WTC11 (cell line): ENCODE data around the gene MERTK.

Source experiments
- CREM ChIP-seq: sonication (generic); formaldehyde crosslinking; IDR thresholded peaks from 2 replicates; pipeline ENCODE4 v1.8.1; 2022; ENCODE audit warnings: mild to moderate bottlenecking, missing genetic modification reagents, moderate library complexity
- NR2C2 ChIP-seq: sonication (generic); formaldehyde crosslinking; IDR thresholded peaks from 2 replicates; pipeline ENCODE4 v1.8.0; 2022; ENCODE audit warnings: mild to moderate bottlenecking, missing genetic modification reagents
- SMAD3 ChIP-seq: sonication (generic); formaldehyde crosslinking; IDR thresholded peaks from 2 replicates; pipeline ENCODE4 v1.8.0; 2022; ENCODE audit warnings: missing genetic modification reagents, mild to moderate bottlenecking, borderline replicate concordance
- TCF7 ChIP-seq: sonication (generic); formaldehyde crosslinking; IDR thresholded peaks from 2 replicates; pipeline ENCODE4 v1.8.0; 2022; ENCODE audit warnings: mild to moderate bottlenecking, low read depth, missing genetic modification reagents, moderate library complexity
- TF ChIP-seq, protein P1 (sequence below): sonication (generic); formaldehyde crosslinking; IDR thresholded peaks from 2 replicates; pipeline ENCODE4 v1.8.1; 2023; ENCODE audit warnings: mild to moderate bottlenecking, missing genetic modification reagents
- TF ChIP-seq, protein P2 (sequence below): sonication (generic); formaldehyde crosslinking; IDR thresholded peaks from 2 replicates; pipeline ENCODE4 v1.8.0; 2022; ENCODE audit warnings: mild to moderate bottlenecking, missing genetic modification reagents
- TF ChIP-seq, protein P3 (sequence below): fragments of 200-600 bp; IDR thresholded peaks from 2 replicates; pipeline ENCODE4 v1.8.0; 2022; ENCODE audit warnings: antibody characterized with exemption
- TF ChIP-seq, protein P4 (sequence below): sonication (generic); formaldehyde crosslinking; conservative IDR thresholded peaks from 2 replicates; pipeline ENCODE4 v1.8.1; 2022; ENCODE audit warnings: mild to moderate bottlenecking, missing genetic modification reagents
- TF ChIP-seq, protein P5 (sequence below): sonication (generic); formaldehyde crosslinking; IDR thresholded peaks from 2 replicates; pipeline ENCODE4 v1.8.1; 2023; ENCODE audit warnings: mild to moderate bottlenecking, missing genetic modification reagents, moderate library complexity
- TF ChIP-seq, protein P6 (sequence below): sonication (generic); formaldehyde crosslinking; IDR thresholded peaks from 2 replicates; pipeline ENCODE4 v1.8.1; 2023; ENCODE audit warnings: mild to moderate bottlenecking, missing genetic modification reagents, moderate library complexity
- TF ChIP-seq, protein P7 (sequence below): sonication (generic); formaldehyde crosslinking; IDR thresholded peaks from 2 replicates; pipeline ENCODE4 v1.8.1; 2023; ENCODE audit warnings: mild to moderate bottlenecking, missing genetic modification reagents, borderline replicate concordance
- TF ChIP-seq, protein P8 (sequence below): sonication (generic); formaldehyde crosslinking; IDR thresholded peaks from 2 replicates; pipeline ENCODE4 v1.8.0; 2023; ENCODE audit warnings: mild to moderate bottlenecking, missing genetic modification reagents
- TF ChIP-seq, protein P9 (sequence below): fragments of 250-450 bp; sonication (Bioruptor Pico); IDR thresholded peaks from 2 replicates; pipeline ENCODE4 v2.1.2; 2022; ENCODE audit warnings: mild to moderate bottlenecking, moderate library complexity

DNA sequence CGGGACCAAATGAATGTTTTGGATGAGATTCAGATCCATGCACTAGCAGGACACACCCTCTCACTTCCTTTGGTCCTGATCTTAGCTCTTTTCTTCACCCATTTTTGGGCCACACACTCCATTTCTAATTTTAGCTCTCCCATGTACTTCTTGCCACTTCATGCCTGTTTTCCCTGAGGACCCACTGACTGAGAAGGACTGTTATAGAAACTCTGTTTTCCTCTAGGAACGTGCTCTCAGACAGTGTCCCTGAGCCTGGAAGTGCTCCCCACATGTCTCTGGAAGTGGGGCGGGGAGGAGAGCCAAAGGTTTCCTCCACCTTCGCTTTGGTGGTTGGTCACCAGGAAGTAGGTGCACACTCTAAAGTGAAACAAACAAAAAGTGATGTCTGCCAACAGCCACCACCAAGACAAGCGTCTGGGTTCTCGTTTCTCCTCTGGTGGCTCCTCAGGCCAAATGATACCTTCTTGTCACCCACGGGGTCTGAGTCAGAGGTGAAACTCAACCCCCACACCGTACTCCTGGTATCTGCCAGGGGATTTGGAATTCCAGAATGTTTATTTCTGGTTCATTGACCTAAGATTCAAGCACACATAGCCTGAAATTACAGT, 74.7 kb downstream of the MERTK start:
- TF ChIP-seq NR2C2 (CRISPR knock-in tag) (no peak), CREM (CRISPR knock-in tag) (no peak), TCF7 (CRISPR knock-in tag) (no peak), SMAD3 (CRISPR knock-in tag) (no peak)
- TF ChIP-seq, protein P1, sequence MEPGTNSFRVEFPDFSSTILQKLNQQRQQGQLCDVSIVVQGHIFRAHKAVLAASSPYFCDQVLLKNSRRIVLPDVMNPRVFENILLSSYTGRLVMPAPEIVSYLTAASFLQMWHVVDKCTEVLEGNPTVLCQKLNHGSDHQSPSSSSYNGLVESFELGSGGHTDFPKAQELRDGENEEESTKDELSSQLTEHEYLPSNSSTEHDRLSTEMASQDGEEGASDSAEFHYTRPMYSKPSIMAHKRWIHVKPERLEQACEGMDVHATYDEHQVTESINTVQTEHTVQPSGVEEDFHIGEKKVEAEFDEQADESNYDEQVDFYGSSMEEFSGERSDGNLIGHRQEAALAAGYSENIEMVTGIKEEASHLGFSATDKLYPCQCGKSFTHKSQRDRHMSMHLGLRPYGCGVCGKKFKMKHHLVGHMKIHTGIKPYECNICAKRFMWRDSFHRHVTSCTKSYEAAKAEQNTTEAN: no peak
- TF ChIP-seq, protein P2, sequence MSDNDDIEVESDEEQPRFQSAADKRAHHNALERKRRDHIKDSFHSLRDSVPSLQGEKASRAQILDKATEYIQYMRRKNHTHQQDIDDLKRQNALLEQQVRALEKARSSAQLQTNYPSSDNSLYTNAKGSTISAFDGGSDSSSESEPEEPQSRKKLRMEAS (CRISPR knock-in tag): no peak
- TF ChIP-seq, protein P3, sequence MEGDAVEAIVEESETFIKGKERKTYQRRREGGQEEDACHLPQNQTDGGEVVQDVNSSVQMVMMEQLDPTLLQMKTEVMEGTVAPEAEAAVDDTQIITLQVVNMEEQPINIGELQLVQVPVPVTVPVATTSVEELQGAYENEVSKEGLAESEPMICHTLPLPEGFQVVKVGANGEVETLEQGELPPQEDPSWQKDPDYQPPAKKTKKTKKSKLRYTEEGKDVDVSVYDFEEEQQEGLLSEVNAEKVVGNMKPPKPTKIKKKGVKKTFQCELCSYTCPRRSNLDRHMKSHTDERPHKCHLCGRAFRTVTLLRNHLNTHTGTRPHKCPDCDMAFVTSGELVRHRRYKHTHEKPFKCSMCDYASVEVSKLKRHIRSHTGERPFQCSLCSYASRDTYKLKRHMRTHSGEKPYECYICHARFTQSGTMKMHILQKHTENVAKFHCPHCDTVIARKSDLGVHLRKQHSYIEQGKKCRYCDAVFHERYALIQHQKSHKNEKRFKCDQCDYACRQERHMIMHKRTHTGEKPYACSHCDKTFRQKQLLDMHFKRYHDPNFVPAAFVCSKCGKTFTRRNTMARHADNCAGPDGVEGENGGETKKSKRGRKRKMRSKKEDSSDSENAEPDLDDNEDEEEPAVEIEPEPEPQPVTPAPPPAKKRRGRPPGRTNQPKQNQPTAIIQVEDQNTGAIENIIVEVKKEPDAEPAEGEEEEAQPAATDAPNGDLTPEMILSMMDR: no peak
- TF ChIP-seq, protein P4, sequence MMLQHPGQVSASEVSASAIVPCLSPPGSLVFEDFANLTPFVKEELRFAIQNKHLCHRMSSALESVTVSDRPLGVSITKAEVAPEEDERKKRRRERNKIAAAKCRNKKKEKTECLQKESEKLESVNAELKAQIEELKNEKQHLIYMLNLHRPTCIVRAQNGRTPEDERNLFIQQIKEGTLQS: no peak
- TF ChIP-seq, protein P5, sequence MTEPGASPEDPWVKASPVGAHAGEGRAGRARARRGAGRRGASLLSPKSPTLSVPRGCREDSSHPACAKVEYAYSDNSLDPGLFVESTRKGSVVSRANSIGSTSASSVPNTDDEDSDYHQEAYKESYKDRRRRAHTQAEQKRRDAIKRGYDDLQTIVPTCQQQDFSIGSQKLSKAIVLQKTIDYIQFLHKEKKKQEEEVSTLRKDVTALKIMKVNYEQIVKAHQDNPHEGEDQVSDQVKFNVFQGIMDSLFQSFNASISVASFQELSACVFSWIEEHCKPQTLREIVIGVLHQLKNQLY (CRISPR knock-in tag): no peak
- TF ChIP-seq, protein P6, sequence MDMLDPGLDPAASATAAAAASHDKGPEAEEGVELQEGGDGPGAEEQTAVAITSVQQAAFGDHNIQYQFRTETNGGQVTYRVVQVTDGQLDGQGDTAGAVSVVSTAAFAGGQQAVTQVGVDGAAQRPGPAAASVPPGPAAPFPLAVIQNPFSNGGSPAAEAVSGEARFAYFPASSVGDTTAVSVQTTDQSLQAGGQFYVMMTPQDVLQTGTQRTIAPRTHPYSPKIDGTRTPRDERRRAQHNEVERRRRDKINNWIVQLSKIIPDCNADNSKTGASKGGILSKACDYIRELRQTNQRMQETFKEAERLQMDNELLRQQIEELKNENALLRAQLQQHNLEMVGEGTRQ (CRISPR knock-in tag): no peak
- TF ChIP-seq, protein P7, sequence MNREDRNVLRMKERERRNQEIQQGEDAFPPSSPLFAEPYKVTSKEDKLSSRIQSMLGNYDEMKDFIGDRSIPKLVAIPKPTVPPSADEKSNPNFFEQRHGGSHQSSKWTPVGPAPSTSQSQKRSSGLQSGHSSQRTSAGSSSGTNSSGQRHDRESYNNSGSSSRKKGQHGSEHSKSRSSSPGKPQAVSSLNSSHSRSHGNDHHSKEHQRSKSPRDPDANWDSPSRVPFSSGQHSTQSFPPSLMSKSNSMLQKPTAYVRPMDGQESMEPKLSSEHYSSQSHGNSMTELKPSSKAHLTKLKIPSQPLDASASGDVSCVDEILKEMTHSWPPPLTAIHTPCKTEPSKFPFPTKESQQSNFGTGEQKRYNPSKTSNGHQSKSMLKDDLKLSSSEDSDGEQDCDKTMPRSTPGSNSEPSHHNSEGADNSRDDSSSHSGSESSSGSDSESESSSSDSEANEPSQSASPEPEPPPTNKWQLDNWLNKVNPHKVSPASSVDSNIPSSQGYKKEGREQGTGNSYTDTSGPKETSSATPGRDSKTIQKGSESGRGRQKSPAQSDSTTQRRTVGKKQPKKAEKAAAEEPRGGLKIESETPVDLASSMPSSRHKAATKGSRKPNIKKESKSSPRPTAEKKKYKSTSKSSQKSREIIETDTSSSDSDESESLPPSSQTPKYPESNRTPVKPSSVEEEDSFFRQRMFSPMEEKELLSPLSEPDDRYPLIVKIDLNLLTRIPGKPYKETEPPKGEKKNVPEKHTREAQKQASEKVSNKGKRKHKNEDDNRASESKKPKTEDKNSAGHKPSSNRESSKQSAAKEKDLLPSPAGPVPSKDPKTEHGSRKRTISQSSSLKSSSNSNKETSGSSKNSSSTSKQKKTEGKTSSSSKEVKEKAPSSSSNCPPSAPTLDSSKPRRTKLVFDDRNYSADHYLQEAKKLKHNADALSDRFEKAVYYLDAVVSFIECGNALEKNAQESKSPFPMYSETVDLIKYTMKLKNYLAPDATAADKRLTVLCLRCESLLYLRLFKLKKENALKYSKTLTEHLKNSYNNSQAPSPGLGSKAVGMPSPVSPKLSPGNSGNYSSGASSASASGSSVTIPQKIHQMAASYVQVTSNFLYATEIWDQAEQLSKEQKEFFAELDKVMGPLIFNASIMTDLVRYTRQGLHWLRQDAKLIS: no peak
- TF ChIP-seq, protein P8, sequence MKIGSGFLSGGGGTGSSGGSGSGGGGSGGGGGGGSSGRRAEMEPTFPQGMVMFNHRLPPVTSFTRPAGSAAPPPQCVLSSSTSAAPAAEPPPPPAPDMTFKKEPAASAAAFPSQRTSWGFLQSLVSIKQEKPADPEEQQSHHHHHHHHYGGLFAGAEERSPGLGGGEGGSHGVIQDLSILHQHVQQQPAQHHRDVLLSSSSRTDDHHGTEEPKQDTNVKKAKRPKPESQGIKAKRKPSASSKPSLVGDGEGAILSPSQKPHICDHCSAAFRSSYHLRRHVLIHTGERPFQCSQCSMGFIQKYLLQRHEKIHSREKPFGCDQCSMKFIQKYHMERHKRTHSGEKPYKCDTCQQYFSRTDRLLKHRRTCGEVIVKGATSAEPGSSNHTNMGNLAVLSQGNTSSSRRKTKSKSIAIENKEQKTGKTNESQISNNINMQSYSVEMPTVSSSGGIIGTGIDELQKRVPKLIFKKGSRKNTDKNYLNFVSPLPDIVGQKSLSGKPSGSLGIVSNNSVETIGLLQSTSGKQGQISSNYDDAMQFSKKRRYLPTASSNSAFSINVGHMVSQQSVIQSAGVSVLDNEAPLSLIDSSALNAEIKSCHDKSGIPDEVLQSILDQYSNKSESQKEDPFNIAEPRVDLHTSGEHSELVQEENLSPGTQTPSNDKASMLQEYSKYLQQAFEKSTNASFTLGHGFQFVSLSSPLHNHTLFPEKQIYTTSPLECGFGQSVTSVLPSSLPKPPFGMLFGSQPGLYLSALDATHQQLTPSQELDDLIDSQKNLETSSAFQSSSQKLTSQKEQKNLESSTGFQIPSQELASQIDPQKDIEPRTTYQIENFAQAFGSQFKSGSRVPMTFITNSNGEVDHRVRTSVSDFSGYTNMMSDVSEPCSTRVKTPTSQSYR (CRISPR knock-in tag): no peak
- TF ChIP-seq, protein P9, sequence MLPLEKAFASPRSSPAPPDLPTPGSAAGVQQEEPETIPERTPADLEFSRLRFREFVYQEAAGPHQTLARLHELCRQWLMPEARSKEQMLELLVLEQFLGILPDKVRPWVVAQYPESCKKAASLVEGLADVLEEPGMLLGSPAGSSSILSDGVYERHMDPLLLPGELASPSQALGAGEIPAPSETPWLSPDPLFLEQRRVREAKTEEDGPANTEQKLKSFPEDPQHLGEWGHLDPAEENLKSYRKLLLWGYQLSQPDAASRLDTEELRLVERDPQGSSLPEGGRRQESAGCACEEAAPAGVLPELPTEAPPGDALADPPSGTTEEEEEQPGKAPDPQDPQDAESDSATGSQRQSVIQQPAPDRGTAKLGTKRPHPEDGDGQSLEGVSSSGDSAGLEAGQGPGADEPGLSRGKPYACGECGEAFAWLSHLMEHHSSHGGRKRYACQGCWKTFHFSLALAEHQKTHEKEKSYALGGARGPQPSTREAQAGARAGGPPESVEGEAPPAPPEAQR: no peak
